Measurements from ENCODE around the gene DTWD1.
"Not testable (repeated sequence)": the region's sequence is repeated elsewhere in the genome, so short reads cannot be mapped to it uniquely, and the experiment has no call there.

Gene DTWD1

GRCh38 chr15:49610157-49610918, 10.5 kb upstream of the DTWD1 start:
- no peak overlapping the region for H3K4me2 ChIP-seq (ENCODE audit: low read depth, low read length)
- no peak overlapping the region for H3K4me3 ChIP-seq (ENCODE audit: low read length)
- no peak overlapping the region for H3K9ac ChIP-seq (ENCODE audit: low read length)
- H3K36me3 ChIP-seq (replicated peaks; ENCODE audit: insufficient read depth, low read length) = no peaks in the 10 kb centered on the region
- no peaks in the 10 kb centered on the region for H3F3A ChIP-seq (ENCODE audit: insufficient read depth, low read length)
- no peaks in the 10 kb centered on the region for H3K9me2 ChIP-seq (replicated peaks; ENCODE audit: insufficient read depth, low read length)
- no peaks in the 10 kb centered on the region for H4K20me1 ChIP-seq (ENCODE audit: insufficient read depth, low read length)
- no peaks in the 10 kb centered on the region for H3K27me3 ChIP-seq (replicated peaks; ENCODE audit: insufficient read depth, low read length)
- H3K27ac ChIP-seq (ENCODE audit: low read length) = no peak overlapping the region
- H3K4me1 ChIP-seq (ENCODE audit: low read length) = no peaks in the 10 kb centered on the region
- DNase-seq = no peak
- H2AFZ ChIP-seq (ENCODE audit: low read length) = no peak overlapping the region
- H3K9me3 ChIP-seq (replicated peaks; ENCODE audit: insufficient read depth, low read length) = no peaks in the 10 kb centered on the region
- H3K79me2 ChIP-seq (ENCODE audit: low read length) = no peaks in the 10 kb centered on the region
- TF ChIP-seq CTCF (IDR thresholded peaks at IDR 0.05; ENCODE audit: low read length) (no peak), EZH2 (optimal IDR thresholded peaks at IDR 0.05; ENCODE audit: low read depth, low read length) (no peak), EZH2phosphoT487 (IDR thresholded peaks at IDR 0.05; ENCODE audit: low read length) (no peak)

- not testable (repeated sequence) for H3K4me3 ChIP-seq (ENCODE audit: low read length); H3K9me3 ChIP-seq (replicated peaks; ENCODE audit: insufficient read depth, low read length); H2AFZ ChIP-seq (ENCODE audit: low read length); H3K79me2 ChIP-seq (ENCODE audit: low read length); H3K9ac ChIP-seq (ENCODE audit: low read length); H3K4me2 ChIP-seq (ENCODE audit: low read depth, low read length); H4K20me1 ChIP-seq (ENCODE audit: insufficient read depth, low read length); H3F3A ChIP-seq (ENCODE audit: insufficient read depth, low read length); DNase-seq; H3K27ac ChIP-seq (ENCODE audit: low read length); H3K4me1 ChIP-seq (ENCODE audit: low read length); H3K27me3 ChIP-seq (replicated peaks; ENCODE audit: insufficient read depth, low read length); H3K36me3 ChIP-seq (replicated peaks; ENCODE audit: insufficient read depth, low read length); H3K9me2 ChIP-seq (replicated peaks; ENCODE audit: insufficient read depth, low read length)
Observed at GRCh38 chr15:49612240-49612639, 8.6 kb upstream of the DTWD1 start.

- Histone ChIP-seq H3K9me3 (replicated peaks; ENCODE audit: insufficient read depth, low read length) (no peaks in the 10 kb centered on the region), H3K9me2 (replicated peaks; ENCODE audit: insufficient read depth, low read length) (no peaks in the 10 kb centered on the region), H3K79me2 (ENCODE audit: low read length) (peaks cover 28% of the 10 kb centered on the region), H3K27me3 (replicated peaks; ENCODE audit: insufficient read depth, low read length) (no peaks in the 10 kb centered on the region), H3K4me2 (ENCODE audit: low read depth, low read length) (no peak overlapping the region), H3K4me3 (ENCODE audit: low read length) (no peak overlapping the region), H4K20me1 (ENCODE audit: insufficient read depth, low read length) (no peaks in the 10 kb centered on the region), H3K4me1 (ENCODE audit: low read length) (0 out of 2 replicates have a peak, but pooled peaks cover 11% of the 10 kb centered on the region), H3K27ac (ENCODE audit: low read length) (no peak overlapping the region), H3F3A (ENCODE audit: insufficient read depth, low read length) (no peaks in the 10 kb centered on the region), H2AFZ (ENCODE audit: low read length) (no peak overlapping the region), H3K9ac (ENCODE audit: low read length) (no peak overlapping the region), H3K36me3 (replicated peaks; ENCODE audit: insufficient read depth, low read length) (no peaks in the 10 kb centered on the region)
- DNase-seq = no peak
- TF ChIP-seq CTCF (IDR thresholded peaks at IDR 0.05; ENCODE audit: low read length) = no peak
- TF ChIP-seq EZH2 (optimal IDR thresholded peaks at IDR 0.05; ENCODE audit: low read depth, low read length) = no peak
- no peak for TF ChIP-seq EZH2phosphoT487 (IDR thresholded peaks at IDR 0.05; ENCODE audit: low read length)
Observed at GRCh38 chr15:49619226-49619625, 1.6 kb upstream of the DTWD1 start.

- H3K27ac ChIP-seq (ENCODE audit: low read length) = peak overlapping the region; percentile 38; the same call in 1 of the 2 replicates
- H3K27me3 ChIP-seq (replicated peaks; ENCODE audit: insufficient read depth, low read length) = no peaks in the 10 kb centered on the region
- no peaks in the 10 kb centered on the region for H3K36me3 ChIP-seq (replicated peaks; ENCODE audit: insufficient read depth, low read length)
- TF ChIP-seq EZH2phosphoT487 (IDR thresholded peaks at IDR 0.05; ENCODE audit: low read length) (no peak), CTCF (IDR thresholded peaks at IDR 0.05; ENCODE audit: low read length) (no peak), EZH2 (optimal IDR thresholded peaks at IDR 0.05; ENCODE audit: low read depth, low read length) (no peak)
- no peaks in the 10 kb centered on the region for H3K9me2 ChIP-seq (replicated peaks; ENCODE audit: insufficient read depth, low read length)
- no peaks in the 10 kb centered on the region for H4K20me1 ChIP-seq (ENCODE audit: insufficient read depth, low read length)
- H3K79me2 ChIP-seq (ENCODE audit: low read length) = peaks cover 28% of the 10 kb centered on the region
- 0 out of 2 replicates have a peak, but pooled peaks cover 11% of the 10 kb centered on the region for H3K4me1 ChIP-seq (ENCODE audit: low read length)
- peak overlapping the region; percentile 51 for H3K4me2 ChIP-seq (ENCODE audit: low read depth, low read length)
- no peaks in the 10 kb centered on the region for H3F3A ChIP-seq (ENCODE audit: insufficient read depth, low read length)
- H3K4me3 ChIP-seq (ENCODE audit: low read length) = peak overlapping the region; percentile 89
- peak overlapping the region; percentile 73 for H2AFZ ChIP-seq (ENCODE audit: low read length)
- no peaks in the 10 kb centered on the region for H3K9me3 ChIP-seq (replicated peaks; ENCODE audit: insufficient read depth, low read length)
- DNase-seq = peak; percentile 27
- peak overlapping the region; percentile 53 for H3K9ac ChIP-seq (ENCODE audit: low read length)
Observed at GRCh38 chr15:49620199-49620598, 649 bp upstream of the DTWD1 start.
